Mesenchymal stem cell (in vitro differentiated cells and primary cell): ENCODE measurements around the gene MYADM.

Experiments used
- DNase-seq: peaks from one replicate; pipeline ENCODE4 v3.0.0-alpha.2; 2013
- H2AFZ ChIP-seq: one replicate; pipeline ENCODE4 v1.6.1; 2013; ENCODE audit warnings: low read depth, mild to moderate bottlenecking, control low read depth, inconsistent platforms, low read length, moderate library complexity
- H2AK5ac ChIP-seq: 2 replicates; pipeline ENCODE4 v1.6.1; 2013; ENCODE audit warnings: low read length, moderate library complexity, mild to moderate bottlenecking, inconsistent platforms; ENCODE audit not compliant: severe bottlenecking
- H2BK120ac ChIP-seq: one replicate; pipeline ENCODE4 v1.6.1; 2013; ENCODE audit warnings: low read depth, mild to moderate bottlenecking, inconsistent platforms, low read length, moderate library complexity
- H2BK12ac ChIP-seq, 2 experiments: one replicate each; pipeline ENCODE4 v1.6.1; 2013; ENCODE audit warnings: inconsistent platforms in 2 of 2, low read length in 2 of 2, mild to moderate bottlenecking in 2 of 2, moderate library complexity in 2 of 2, control low read depth in 1 of 2
- H2BK15ac ChIP-seq: one replicate; pipeline ENCODE4 v1.6.1; 2013; ENCODE audit warnings: mild to moderate bottlenecking, low read depth, inconsistent platforms; ENCODE audit not compliant: poor library complexity, severe bottlenecking
- H2BK5ac ChIP-seq: 2 replicates; pipeline ENCODE4 v1.6.1; 2013; ENCODE audit warnings: low read depth, mild to moderate bottlenecking, low read length, control low read depth, inconsistent platforms; ENCODE audit not compliant: poor library complexity, severe bottlenecking
- H3K14ac ChIP-seq, 2 experiments: one replicate each; pipeline ENCODE4 v1.6.1; 2013; ENCODE audit warnings: inconsistent platforms in 2 of 2, low read length in 2 of 2, control low read depth in 1 of 2, mild to moderate bottlenecking in 1 of 2, moderate library complexity in 1 of 2
- H3K18ac ChIP-seq, 2 experiments: one replicate each; pipeline ENCODE4 v1.6.1; 2013; ENCODE audit warnings: inconsistent platforms in 2 of 2, low read length in 2 of 2, control low read depth in 1 of 2, low read depth in 1 of 2, mild to moderate bottlenecking in 1 of 2
- H3K23ac ChIP-seq, 2 experiments: one replicate each; pipeline ENCODE4 v1.6.1; 2013; ENCODE audit warnings: inconsistent platforms in 2 of 2, low read length in 2 of 2, mild to moderate bottlenecking in 2 of 2, moderate library complexity in 2 of 2, control low read depth in 1 of 2
- H3K27ac ChIP-seq: 2 replicates; pipeline ENCODE4 v1.5.1; 2013; ENCODE audit warnings: mild to moderate bottlenecking, moderate library complexity, low read length, control low read depth, inconsistent platforms; ENCODE audit not compliant: poor library complexity, severe bottlenecking
- H3K27me3 ChIP-seq, 2 experiments: 2 replicates each; pipeline versions ENCODE4 v1.6.1 to v1.7.0; 2013; ENCODE audit warnings: low read length in 2 of 2, mild to moderate bottlenecking in 2 of 2, moderate library complexity in 2 of 2, control low read depth in 1 of 2, inconsistent platforms in 1 of 2; ENCODE audit not compliant: control insufficient read depth in 1 of 2, insufficient read depth in 1 of 2
- H3K36me3 ChIP-seq, 2 experiments: 2 replicates each; pipeline versions ENCODE4 v1.6.1 to v1.7.0; 2013; ENCODE audit warnings: low read length in 2 of 2, control low read depth in 1 of 2, inconsistent platforms in 1 of 2, low read depth in 1 of 2, mild to moderate bottlenecking in 1 of 2; ENCODE audit not compliant: insufficient read depth in 2 of 2, control insufficient read depth in 1 of 2
- H3K4ac ChIP-seq, 2 experiments: one replicate each; pipeline ENCODE4 v1.6.1; 2013; ENCODE audit warnings: inconsistent platforms in 2 of 2, low read length in 2 of 2, mild to moderate bottlenecking in 2 of 2, moderate library complexity in 2 of 2, control low read depth in 1 of 2, low read depth in 1 of 2
- H3K4me1 ChIP-seq: 2 replicates; pipeline ENCODE4 v1.6.1; 2013; ENCODE audit warnings: low read depth, low read length, control low read depth; ENCODE audit not compliant: control insufficient read depth, insufficient read depth
- H3K4me2 ChIP-seq: 2 replicates; pipeline ENCODE4 v1.6.1; 2013; ENCODE audit warnings: low read length, mild to moderate bottlenecking, inconsistent platforms; ENCODE audit not compliant: poor library complexity, severe bottlenecking
- H3K4me3 ChIP-seq, 2 experiments: 2 replicates each; pipeline versions ENCODE4 v1.5.1 to v1.7.0; 2013; ENCODE audit warnings: low read length in 2 of 2, mild to moderate bottlenecking in 2 of 2, control low read depth in 1 of 2, low read depth in 1 of 2; ENCODE audit not compliant: insufficient read depth in 1 of 2
- H3K79me1 ChIP-seq: replicated peaks from 2 replicates; pipeline ENCODE4 v1.6.1; 2013; ENCODE audit warnings: mild to moderate bottlenecking, control low read depth, low read length, inconsistent platforms; ENCODE audit not compliant: poor library complexity, severe bottlenecking
- H3K9ac ChIP-seq: 2 replicates; pipeline ENCODE4 v1.7.0; 2013; ENCODE audit warnings: mild to moderate bottlenecking, low read length, moderate library complexity
- H3K9me3 ChIP-seq: 2 replicates; pipeline ENCODE4 v1.7.0; 2013; ENCODE audit warnings: mild to moderate bottlenecking, low read length; ENCODE audit not compliant: control insufficient read depth
- H4K8ac ChIP-seq: one replicate; pipeline ENCODE4 v1.6.1; 2013; ENCODE audit warnings: inconsistent platforms, mild to moderate bottlenecking, low read length, moderate library complexity
- H4K91ac ChIP-seq: one replicate; pipeline ENCODE4 v1.6.1; 2013; ENCODE audit warnings: mild to moderate bottlenecking, low read length, inconsistent platforms
- WGBS: methylation state at CpG from one replicate; pipeline ENCODE4 v1.1.7; 2013; ENCODE audit warnings: mixed read lengths; 5-methylcytosine and 5-hydroxymethylcytosine counted together

The MYADM gene

GRCh38 chr19:53884256-53884655 is 16.6 kb downstream of the MYADM start:
- Histone ChIP-seq H3K23ac (no peak overlapping the region), H2BK5ac (no peak overlapping the region), H3K9ac (no peak overlapping the region), H3K27ac (no peak overlapping the region), H3K4ac (no peak overlapping the region), H3K14ac (no peak overlapping the region), H3K18ac (no peak overlapping the region), H3K4me3 (no peak overlapping the region), H2BK120ac (no peak overlapping the region), H2BK12ac (no peak overlapping the region), H4K8ac (no peak overlapping the region), H2BK15ac (no peak overlapping the region), H3K9me3 (no peaks in the 10 kb centered on the region), H3K79me1 (no peaks in the 10 kb centered on the region), H3K27me3 (peaks cover 49 to 66% of the 10 kb centered on the region in 2 experiments), H2AK5ac (no peak overlapping the region), H3K36me3 (no peaks in the 10 kb centered on the region), H3K4me2 (no peak overlapping the region), H2AFZ (no peak overlapping the region), H3K4me1 (peaks cover 9% of the 10 kb centered on the region), H4K91ac (no peak overlapping the region)
- WGBS, result 72% methylated on average over 12 of the region's 12 CpGs
- DNase-seq, result no peak

GRCh38 chr19:53885036-53885435 is 17.4 kb downstream of the MYADM start:
- peaks cover 49 to 61% of the 10 kb centered on the region in 2 experiments for H3K27me3 ChIP-seq
- no peak overlapping the region for H2BK120ac ChIP-seq
- no peak overlapping the region for H2BK12ac ChIP-seq
- no peak overlapping the region for H3K4ac ChIP-seq
- H4K91ac ChIP-seq, result no peak overlapping the region
- no peak overlapping the region for H3K4me3 ChIP-seq
- H4K8ac ChIP-seq, result no peak overlapping the region
- no peak overlapping the region for H3K27ac ChIP-seq
- H2BK15ac ChIP-seq, result no peak overlapping the region
- H2BK5ac ChIP-seq, result no peak overlapping the region
- no peak overlapping the region for H3K9ac ChIP-seq
- no peak overlapping the region for H3K14ac ChIP-seq
- H3K4me2 ChIP-seq, result no peak overlapping the region
- H3K18ac ChIP-seq, result no peak overlapping the region
- H3K79me1 ChIP-seq, result no peaks in the 10 kb centered on the region
- H3K36me3 ChIP-seq, result no peaks in the 10 kb centered on the region
- no peak overlapping the region for H2AK5ac ChIP-seq
- H3K23ac ChIP-seq, result no peak overlapping the region
- no peak overlapping the region for H2AFZ ChIP-seq
- no peaks in the 10 kb centered on the region for H3K9me3 ChIP-seq
- 95% methylated on average over 9 of the region's 10 CpGs for WGBS
- peaks cover 12% of the 10 kb centered on the region for H3K4me1 ChIP-seq
- no peak for DNase-seq

DNA sequence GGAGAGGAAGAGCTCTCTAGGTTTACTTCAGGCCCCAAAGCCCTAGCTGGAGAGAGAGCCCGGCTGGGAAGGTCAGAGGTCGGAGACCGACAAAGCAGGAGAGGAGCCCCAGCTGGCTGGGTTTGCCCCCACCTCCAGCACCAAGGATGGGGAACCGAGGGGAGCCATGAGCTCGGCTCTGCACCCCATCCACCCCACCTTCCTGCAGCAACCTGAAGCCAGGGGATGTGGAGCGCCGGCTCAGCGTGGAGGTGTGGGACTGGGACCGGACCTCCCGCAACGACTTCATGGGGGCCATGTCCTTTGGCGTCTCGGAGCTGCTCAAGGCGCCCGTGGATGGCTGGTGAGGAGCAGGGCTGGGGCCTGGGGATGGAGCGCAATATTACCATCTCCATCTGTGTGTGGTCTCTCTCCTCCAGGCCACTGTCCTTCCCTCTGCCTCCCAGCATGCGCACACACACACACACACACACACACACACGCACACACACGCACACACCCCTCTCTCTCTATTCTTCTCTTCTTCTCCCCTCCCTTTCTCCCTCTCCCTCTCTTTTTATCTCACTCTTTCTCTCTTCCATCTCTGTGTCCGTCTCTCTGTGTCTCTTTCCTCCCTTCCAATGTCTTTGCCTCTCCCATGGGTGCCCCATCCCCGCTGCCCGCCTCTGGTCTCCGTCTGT is 24.8 kb downstream of the MYADM start:
- no peaks in the 10 kb centered on the region for H3K79me1 ChIP-seq
- H3K4me1 ChIP-seq, result peaks cover 4% of the 10 kb centered on the region
- H3K4me2 ChIP-seq, result no peak overlapping the region
- no peak overlapping the region for H3K18ac ChIP-seq
- peaks cover 7 to 43% of the 10 kb centered on the region in 2 experiments for H3K27me3 ChIP-seq
- H2BK5ac ChIP-seq, result no peak overlapping the region
- no peak overlapping the region for H3K14ac ChIP-seq
- 88% methylated on average over 23 of the region's 23 CpGs for WGBS
- H2BK120ac ChIP-seq, result no peak overlapping the region
- no peak overlapping the region for H4K8ac ChIP-seq
- no peaks in the 10 kb centered on the region for H3K9me3 ChIP-seq
- H2AK5ac ChIP-seq, result no peak overlapping the region
- no peak overlapping the region for H2AFZ ChIP-seq
- H2BK15ac ChIP-seq, result no peak overlapping the region
- H3K27ac ChIP-seq, result no peak overlapping the region
- H3K4ac ChIP-seq, result no peak overlapping the region
- no peak overlapping the region for H3K23ac ChIP-seq
- no peak overlapping the region for H2BK12ac ChIP-seq
- H3K4me3 ChIP-seq, result no peak overlapping the region
- H3K9ac ChIP-seq, result no peak overlapping the region
- no peak for DNase-seq
- no peak overlapping the region for H4K91ac ChIP-seq
- no peaks in the 10 kb centered on the region for H3K36me3 ChIP-seq

DNA sequence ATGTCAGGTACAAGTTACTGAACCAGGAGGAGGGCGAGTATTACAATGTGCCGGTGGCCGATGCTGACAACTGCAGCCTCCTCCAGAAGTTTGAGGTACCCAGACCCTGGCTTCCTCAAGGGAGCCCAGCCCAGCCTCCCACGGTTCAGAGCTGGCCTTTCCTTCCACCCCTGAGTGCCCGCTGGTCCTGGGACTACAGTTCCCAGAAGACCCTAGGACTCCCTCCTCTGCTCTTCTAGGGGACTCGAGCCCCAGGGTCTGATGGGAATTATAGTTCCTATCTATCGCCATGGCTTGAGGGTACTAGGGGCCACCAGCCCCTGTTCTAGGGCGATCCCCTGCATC is 25.3 kb downstream of the MYADM start:
- no peak overlapping the region for H2BK12ac ChIP-seq

More for the DNA sequence above, 25.3 kb downstream of the MYADM start:
- DNase-seq, result no peak
- H3K36me3 ChIP-seq, result no peaks in the 10 kb centered on the region
- H3K14ac ChIP-seq, result no peak overlapping the region
- no peak overlapping the region for H4K8ac ChIP-seq
- H3K9ac ChIP-seq, result no peak overlapping the region
- no peak overlapping the region for H2BK15ac ChIP-seq
- H3K27ac ChIP-seq, result no peak overlapping the region
- peaks cover 4% of the 10 kb centered on the region for H3K4me1 ChIP-seq
- peaks cover 12 to 48% of the 10 kb centered on the region in 2 experiments for H3K27me3 ChIP-seq
- no peak overlapping the region for H4K91ac ChIP-seq
- H3K4ac ChIP-seq, result no peak overlapping the region
- H2AFZ ChIP-seq, result no peak overlapping the region
- H3K18ac ChIP-seq, result no peak overlapping the region
- H3K79me1 ChIP-seq, result no peaks in the 10 kb centered on the region
- no peak overlapping the region for H3K4me2 ChIP-seq
- H2BK120ac ChIP-seq, result no peak overlapping the region
- H3K4me3 ChIP-seq, result no peak overlapping the region
- H3K23ac ChIP-seq, result no peak overlapping the region
- WGBS, result 61% methylated on average over 8 of the region's 8 CpGs
- H2AK5ac ChIP-seq, result no peak overlapping the region
- H3K9me3 ChIP-seq, result no peaks in the 10 kb centered on the region
- no peak overlapping the region for H2BK5ac ChIP-seq
